AG04449 (cell line): ENCODE measurements around the gene PLAAT1.
A peak's percentile ranks its signal among the peaks of the same experiment; 100 is the strongest.

Experiments
- CTCF ChIA-PET: fragments of 350-600 bp; formaldehyde crosslinking; extraction: SDS; loops from one replicate; lab custom pipeline; 2021; ENCODE audit warnings: antibody characterized with exemption; lab: Yijun Ruan, JAX
- POLR2A ChIA-PET: fragments of 400-600, 350-600 bp; formaldehyde crosslinking; extraction: SDS; loops from one replicate; lab custom pipeline; 2020; ENCODE audit warnings: antibody characterized with exemption, inconsistent platforms; lab: Yijun Ruan, JAX
- DNase-seq: peaks from one replicate; pipeline ENCODE4 v3.0.0-alpha.2; 2010; ENCODE audit warnings: low read depth, low spot score
- H3K4me3 ChIP-seq: 2 replicates; pipeline ENCODE4 v1.5.1; 2011; ENCODE audit warnings: low read depth, mild to moderate bottlenecking, control low read depth, low read length
- TF ChIP-seq, protein P1 (sequence below): IDR thresholded peaks from one replicate; pipeline ENCODE4 v1.5.1; 2011; ENCODE audit warnings: mild to moderate bottlenecking, moderate library complexity, low read length, control low read depth, inconsistent platforms; ENCODE audit not compliant: insufficient read depth; ENCODE audit errors: missing control alignments

The PLAAT1 gene

DNA sequence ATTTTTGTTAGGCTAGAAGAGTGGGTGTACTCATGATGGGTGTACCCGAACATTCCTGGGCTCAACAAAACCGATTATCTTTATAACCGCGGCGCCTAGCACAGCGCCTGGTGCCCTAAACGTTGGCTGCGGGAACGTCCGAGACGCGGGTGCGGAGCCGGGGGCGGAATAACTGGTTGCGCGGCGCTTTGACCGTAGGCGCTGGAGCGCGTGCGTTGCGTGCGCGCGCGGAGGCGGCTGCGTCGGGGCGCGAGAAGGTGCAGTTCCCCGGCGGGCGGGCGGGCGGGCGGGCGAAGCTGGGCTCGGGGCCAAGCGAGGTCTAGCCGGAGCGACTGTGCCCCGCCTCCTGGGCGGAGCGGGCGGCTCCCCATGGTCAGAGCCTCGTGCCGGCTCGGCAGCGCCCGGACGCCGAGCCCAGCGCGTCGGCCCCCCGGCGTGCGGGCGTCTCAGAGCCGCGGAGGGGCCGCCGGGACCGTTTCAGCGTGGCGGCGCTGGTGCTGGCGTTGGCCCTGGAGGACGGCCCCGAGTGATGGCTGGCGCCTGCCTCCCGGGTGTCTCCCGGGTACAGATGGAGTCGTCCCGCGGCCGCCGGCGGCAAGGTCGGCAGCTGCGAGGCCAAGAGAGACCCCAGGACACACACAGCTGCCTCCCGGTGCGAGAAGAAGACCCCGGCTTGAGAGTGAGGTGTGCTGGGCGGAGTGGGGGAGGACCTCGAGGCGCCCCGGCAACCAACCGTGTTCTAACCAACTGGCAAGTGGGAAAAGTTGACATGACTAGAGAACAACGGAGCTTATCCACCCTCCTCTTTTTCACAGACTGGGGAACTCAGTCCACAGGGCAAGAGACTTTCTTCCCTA is at the start of gene PLAAT1:
TSS of gene PLAAT1 (plus strand) at position 373 of the 857 bp plus-strand sequence. CDS start 14,429 bp downstream, outside the sequence.
- peak within 1 kb of the TSS; percentile 49 for H3K4me3 ChIP-seq
- TF ChIP-seq, protein P1, sequence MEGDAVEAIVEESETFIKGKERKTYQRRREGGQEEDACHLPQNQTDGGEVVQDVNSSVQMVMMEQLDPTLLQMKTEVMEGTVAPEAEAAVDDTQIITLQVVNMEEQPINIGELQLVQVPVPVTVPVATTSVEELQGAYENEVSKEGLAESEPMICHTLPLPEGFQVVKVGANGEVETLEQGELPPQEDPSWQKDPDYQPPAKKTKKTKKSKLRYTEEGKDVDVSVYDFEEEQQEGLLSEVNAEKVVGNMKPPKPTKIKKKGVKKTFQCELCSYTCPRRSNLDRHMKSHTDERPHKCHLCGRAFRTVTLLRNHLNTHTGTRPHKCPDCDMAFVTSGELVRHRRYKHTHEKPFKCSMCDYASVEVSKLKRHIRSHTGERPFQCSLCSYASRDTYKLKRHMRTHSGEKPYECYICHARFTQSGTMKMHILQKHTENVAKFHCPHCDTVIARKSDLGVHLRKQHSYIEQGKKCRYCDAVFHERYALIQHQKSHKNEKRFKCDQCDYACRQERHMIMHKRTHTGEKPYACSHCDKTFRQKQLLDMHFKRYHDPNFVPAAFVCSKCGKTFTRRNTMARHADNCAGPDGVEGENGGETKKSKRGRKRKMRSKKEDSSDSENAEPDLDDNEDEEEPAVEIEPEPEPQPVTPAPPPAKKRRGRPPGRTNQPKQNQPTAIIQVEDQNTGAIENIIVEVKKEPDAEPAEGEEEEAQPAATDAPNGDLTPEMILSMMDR: no peak
- CTCF ChIA-PET: interaction anchor here (0.9 kb wide), 1 partner anchor 428 kb away, joined by 4 read pairs; no protein-coding TSS in a partner anchor
- no peak for DNase-seq
- POLR2A ChIA-PET: no interaction called here

DNA sequence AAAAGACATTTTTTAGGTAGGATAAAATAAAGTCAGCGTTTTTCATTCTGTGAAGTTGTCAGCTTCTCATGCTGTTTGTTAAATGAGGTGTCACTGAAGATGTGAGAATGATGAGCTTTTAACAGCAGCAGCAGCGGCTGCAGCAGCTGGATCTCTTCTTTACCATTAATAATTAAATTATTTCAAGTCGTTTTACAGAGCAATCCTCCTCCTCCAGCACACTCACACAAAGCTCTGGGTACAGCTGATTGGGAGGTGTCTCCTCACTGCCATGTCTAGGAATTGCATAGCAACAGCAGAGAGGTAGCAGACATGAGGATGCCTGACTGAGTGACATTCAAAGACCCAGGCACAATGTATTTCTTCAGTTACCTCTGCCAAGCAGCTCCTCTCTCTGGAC is 46.7 kb upstream of the PLAAT1 start:
- DNase-seq: no peak
- TF ChIP-seq, protein P1: no peak
- ChIA-PET CTCF (no interaction called here), POLR2A (interaction anchor here (0.7 kb wide), 1 partner anchor 671 kb away, joined by 3 read pairs; no protein-coding TSS in a partner anchor)
- no peak overlapping the region for H3K4me3 ChIP-seq

DNA sequence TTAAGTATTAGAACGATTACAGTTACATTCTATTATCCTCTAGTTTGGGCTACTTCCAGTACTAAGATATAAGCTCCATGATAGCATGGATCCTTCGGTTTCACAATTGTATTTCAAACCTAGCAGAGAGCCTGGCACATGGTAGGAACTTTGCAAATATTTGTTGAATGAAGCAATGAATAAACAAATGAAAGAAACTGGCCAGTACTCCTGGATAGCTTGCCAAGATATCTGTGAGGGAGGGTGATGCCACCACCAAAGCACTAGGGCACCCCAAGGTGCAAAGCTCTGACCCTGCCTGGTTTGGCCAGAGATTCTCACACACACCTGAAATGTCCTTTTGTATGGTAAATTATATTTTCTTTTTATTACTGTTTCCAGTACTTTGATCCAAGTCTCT is 44.3 kb upstream of the PLAAT1 start:
- DNase-seq: no peak
- H3K4me3 ChIP-seq: no peak overlapping the region
- POLR2A ChIA-PET: no interaction called here
- TF ChIP-seq, protein P1: no peak
- CTCF ChIA-PET: no interaction called here

DNA sequence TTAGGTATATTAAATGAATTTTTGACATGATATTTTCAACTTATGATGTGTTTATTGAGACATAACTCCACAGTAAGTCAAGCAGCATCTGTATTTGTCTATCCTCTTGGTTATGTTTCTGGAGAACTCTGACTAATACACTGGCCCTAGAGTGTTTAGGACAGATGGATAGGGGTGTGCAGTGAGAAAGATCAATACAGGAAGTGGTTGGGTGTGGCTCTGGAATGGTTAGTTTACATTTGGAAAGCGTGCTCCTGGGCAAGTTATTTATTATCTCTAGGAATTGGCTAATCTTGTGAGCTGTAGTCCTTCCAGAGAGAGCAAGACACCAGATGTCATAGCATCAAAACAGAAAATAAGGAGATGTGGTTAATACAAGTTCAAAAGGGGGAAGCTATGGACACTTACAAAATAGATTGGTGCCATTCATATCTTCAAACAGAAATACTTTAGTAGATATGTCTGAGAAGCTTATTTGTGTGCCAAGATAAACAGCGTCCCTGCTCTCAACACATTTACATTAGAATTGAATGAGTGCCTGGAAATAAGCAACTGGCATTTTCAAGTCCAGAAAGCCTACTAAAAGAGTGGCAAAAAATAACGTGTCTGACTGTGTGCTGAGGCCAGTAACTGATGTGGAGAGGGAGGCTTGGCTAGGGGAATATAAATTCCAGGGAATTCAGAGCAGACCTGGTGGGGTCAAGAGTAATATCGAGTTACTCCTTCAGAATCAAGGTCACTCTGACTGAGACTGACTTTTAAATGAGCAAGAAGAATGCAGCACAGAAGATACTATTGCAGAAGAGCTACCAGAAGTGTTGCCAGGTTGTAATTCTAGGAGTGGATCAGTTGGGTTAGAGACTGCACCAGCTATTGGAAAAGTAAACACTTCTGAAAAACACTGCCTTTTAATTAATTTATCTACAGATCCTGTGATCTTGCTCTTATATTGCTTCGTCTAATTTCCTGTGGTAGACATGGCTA is 33.4 kb upstream of the PLAAT1 start:
- ChIA-PET CTCF (no interaction called here), POLR2A (no interaction called here)
- H3K4me3 ChIP-seq: no peak overlapping the region
- DNase-seq: no peak
- TF ChIP-seq, protein P1: no peak

DNA sequence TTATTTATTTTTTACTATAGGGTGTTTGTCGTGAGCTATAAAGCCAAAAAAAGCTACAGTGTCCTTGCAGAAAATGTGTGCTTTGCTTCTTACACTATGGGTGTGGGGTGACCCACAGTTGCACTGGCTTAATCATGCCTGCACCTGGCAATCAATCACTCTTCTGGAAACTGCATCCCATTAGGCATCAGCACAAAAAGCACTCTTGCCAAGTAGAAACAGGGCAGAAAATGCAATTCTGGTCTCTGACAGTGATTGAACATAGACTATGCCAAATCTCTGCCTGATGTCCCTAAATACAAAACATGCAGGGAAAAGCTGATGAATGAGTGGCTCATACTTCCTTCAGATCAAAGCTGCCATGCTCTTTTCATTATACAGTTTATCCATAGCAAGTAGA is 30.4 kb upstream of the PLAAT1 start:
- ChIA-PET CTCF (no interaction called here), POLR2A (no interaction called here)
- no peak for DNase-seq
- no peak overlapping the region for H3K4me3 ChIP-seq
- TF ChIP-seq, protein P1: no peak
